H9 (cell line): ENCODE data around the gene CCDC182. TPM values are rescaled to one million over a fixed set of nuclear protein-coding genes. Genes with fewer than 3 reads are reported as not detected.

Experiments
- DNase-seq: peaks from one replicate; pipeline ENCODE4 v3.0.0-alpha.2; 2017
- H2AFZ ChIP-seq: one replicate; pipeline ENCODE4 v1.6.1; 2013; ENCODE audit warnings: mild to moderate bottlenecking, low read length, control low read depth, moderate library complexity
- H2AK5ac ChIP-seq: 2 replicates; pipeline ENCODE4 v1.6.1; 2013; ENCODE audit warnings: low read length, control low read depth, mixed read lengths; ENCODE audit not compliant: insufficient read length
- H2BK120ac ChIP-seq: one replicate; pipeline ENCODE4 v1.6.1; 2013; ENCODE audit warnings: low read depth, mild to moderate bottlenecking, low read length, control low read depth, inconsistent platforms; ENCODE audit not compliant: poor library complexity, severe bottlenecking
- H2BK12ac ChIP-seq: 2 replicates; pipeline ENCODE4 v1.6.1; 2013; ENCODE audit warnings: low read length, control low read depth, mixed read lengths, low read depth; ENCODE audit not compliant: insufficient read length
- H2BK15ac ChIP-seq: 2 replicates; pipeline ENCODE4 v1.6.1; 2013; ENCODE audit warnings: low read depth, low read length, control low read depth
- H2BK20ac ChIP-seq: one replicate; pipeline ENCODE4 v1.6.1; 2013; ENCODE audit warnings: low read depth, mild to moderate bottlenecking, low read length, control low read depth, inconsistent platforms; ENCODE audit not compliant: poor library complexity, severe bottlenecking
- H2BK5ac ChIP-seq: 2 replicates; pipeline ENCODE4 v1.6.1; 2013; ENCODE audit warnings: low read length, control low read depth, mixed read lengths; ENCODE audit not compliant: insufficient read length
- H3K14ac ChIP-seq: 2 replicates; pipeline ENCODE4 v1.6.1; 2013; ENCODE audit warnings: low read length, control low read depth; ENCODE audit not compliant: insufficient read depth
- H3K18ac ChIP-seq: 2 replicates; pipeline ENCODE4 v1.6.1; 2013; ENCODE audit warnings: low read depth, mild to moderate bottlenecking, mixed read lengths, low read length, control low read depth; ENCODE audit not compliant: insufficient read length
- H3K23ac ChIP-seq: 2 replicates; pipeline ENCODE4 v1.6.1; 2013; ENCODE audit warnings: low read length, control low read depth, mixed read lengths, low read depth; ENCODE audit not compliant: insufficient read length
- H3K23me2 ChIP-seq: 2 replicates; pipeline ENCODE4 v1.6.1; 2013; ENCODE audit warnings: low read depth, mild to moderate bottlenecking, mixed read lengths, low read length, control low read depth; ENCODE audit not compliant: insufficient read length, poor library complexity, severe bottlenecking
- H3K27ac ChIP-seq: 2 replicates; pipeline ENCODE4 v1.5.1; 2013; ENCODE audit warnings: low read length, control low read depth, mixed read lengths, low read depth; ENCODE audit not compliant: insufficient read length
- H3K27me3 ChIP-seq: 2 replicates; pipeline ENCODE4 v1.6.1; 2013; ENCODE audit warnings: low read length, control low read depth, inconsistent platforms; ENCODE audit not compliant: insufficient read depth
- H3K4ac ChIP-seq: 2 replicates; pipeline ENCODE4 v1.6.1; 2013; ENCODE audit warnings: low read depth, mild to moderate bottlenecking, control low read depth, inconsistent platforms, low read length, moderate library complexity
- H3K4me1 ChIP-seq: 2 replicates; pipeline ENCODE4 v1.6.1; 2013; ENCODE audit warnings: low read length, control low read depth, inconsistent platforms; ENCODE audit not compliant: insufficient read depth
- H3K4me2 ChIP-seq: 2 replicates; pipeline ENCODE4 v1.6.1; 2013; ENCODE audit warnings: low read length, control low read depth, mixed read lengths; ENCODE audit not compliant: insufficient read length, insufficient read depth
- H3K56ac ChIP-seq: 2 replicates; pipeline ENCODE4 v1.6.1; 2013; ENCODE audit warnings: low read depth, mild to moderate bottlenecking, mixed read lengths, low read length, control low read depth; ENCODE audit not compliant: insufficient read length
- H3K79me1 ChIP-seq: 2 replicates; pipeline ENCODE4 v1.6.1; 2013; ENCODE audit warnings: low read depth, mild to moderate bottlenecking, moderate library complexity, low read length, control low read depth, inconsistent platforms; ENCODE audit not compliant: insufficient read depth, poor library complexity, severe bottlenecking
- H3K79me2 ChIP-seq: 2 replicates; pipeline ENCODE4 v1.6.1; 2013; ENCODE audit warnings: low read length, control low read depth, inconsistent platforms; ENCODE audit not compliant: insufficient read depth
- H3K9ac ChIP-seq: 2 replicates; pipeline ENCODE4 v1.6.1; 2013; ENCODE audit warnings: low read length, control low read depth, mixed read lengths; ENCODE audit not compliant: insufficient read length; ENCODE audit errors: extremely low read depth
- H3K9me3 ChIP-seq: one replicate; pipeline ENCODE4 v1.6.1; 2013; ENCODE audit warnings: low read depth, low read length, inconsistent platforms; ENCODE audit not compliant: control insufficient read depth
- H3T11ph ChIP-seq: one replicate; pipeline ENCODE4 v1.6.1; 2013; ENCODE audit warnings: mild to moderate bottlenecking, low read length, control low read depth, inconsistent platforms
- H4K20me1 ChIP-seq: one replicate; pipeline ENCODE4 v1.6.1; 2013; ENCODE audit not compliant: control insufficient read depth, insufficient read length, insufficient read depth
- H4K5ac ChIP-seq: 2 replicates; pipeline ENCODE4 v1.6.1; 2013; ENCODE audit warnings: low read depth, mild to moderate bottlenecking, mixed read lengths, low read length, control low read depth; ENCODE audit not compliant: insufficient read length
- H4K8ac ChIP-seq: replicated peaks from 2 replicates; pipeline ENCODE4 v1.6.1; 2013; ENCODE audit warnings: low read length, control low read depth, mixed read lengths, low read depth; ENCODE audit not compliant: insufficient read length
- H4K91ac ChIP-seq: 2 replicates; pipeline ENCODE4 v1.6.1; 2013; ENCODE audit warnings: low read depth, mild to moderate bottlenecking, moderate library complexity, mixed read lengths, low read length, control low read depth; ENCODE audit not compliant: insufficient read length
- H3K27ac Mint-ChIP-seq, 3 experiments: 2 replicates in 2 of 3; 3 replicates in 1 of 3; pipeline ENCODE4 v1.8.0; 2020 to 2021; ENCODE audit warnings: mixed read lengths in 3 of 3, mild to moderate bottlenecking in 1 of 3, moderate library complexity in 1 of 3
- H3K27me3 Mint-ChIP-seq: 2 replicates; pipeline ENCODE4 v1.8.0; 2021; ENCODE audit warnings: low read depth, mild to moderate bottlenecking, moderate library complexity, mixed read lengths
- H3K36me3 Mint-ChIP-seq, 3 experiments: 2 replicates in 2 of 3; 3 replicates in 1 of 3; pipeline ENCODE4 v1.8.0; 2020 to 2021; ENCODE audit warnings: low read depth in 3 of 3, mixed read lengths in 3 of 3; ENCODE audit not compliant: insufficient read depth in 1 of 3
- H3K4me1 Mint-ChIP-seq, 2 experiments: 2 replicates each; pipeline ENCODE4 v1.8.0; 2020; ENCODE audit warnings: mixed read lengths in 2 of 2
- H3K4me3 Mint-ChIP-seq, 2 experiments: 2 replicates in 1 of 2; 3 replicates in 1 of 2; pipeline ENCODE4 v1.8.0; 2020 to 2021; ENCODE audit warnings: mild to moderate bottlenecking in 2 of 2, mixed read lengths in 2 of 2, moderate library complexity in 1 of 2
- H3K9me3 Mint-ChIP-seq, 2 experiments: 2 replicates in 1 of 2; 3 replicates in 1 of 2; pipeline ENCODE4 v1.8.0; 2020; ENCODE audit warnings: mild to moderate bottlenecking in 2 of 2, mixed read lengths in 2 of 2, moderate library complexity in 1 of 2
- CTCF ChIP-seq: fragments of 200-600 bp; sonication (generic); conservative IDR thresholded peaks from 3 replicates; pipeline ENCODE4 v1.8.0; 2021; ENCODE audit warnings: antibody characterized with exemption, mild to moderate bottlenecking
- WGBS: extraction: QIAGEN DNeasy Blood & Tissue Kit; methylation state at CpG from one replicate; pipeline ENCODE4 v1.1.7; 2013; ENCODE audit warnings: missing lambda C conversion rate, low lambda C conversion rate, mixed read lengths; ENCODE audit not compliant: insufficient read length; ENCODE audit errors: extremely low coverage; 5-methylcytosine and 5-hydroxymethylcytosine counted together
- total RNA-seq: library from RNA; stranded (reverse); gene quantifications from 2 replicates; pipeline ENCODE4 v1.2.1, GENCODE V29; 2021

Gene CCDC182
- total RNA-seq, 1 experiment from 2014 or later, result not detected

- Histone ChIP-seq H3K18ac (no peak overlapping the region), H3K4me2 (no peak overlapping the region)
- H3K27me3 Mint-ChIP-seq, result peaks cover 69% of the 10 kb centered on the region
Measured at GRCh38 chr17:57714665-57715180, 30.4 kb downstream of the CCDC182 start.

More at GRCh38 chr17:57714665-57715180, 30.4 kb downstream of the CCDC182 start:
- Histone ChIP-seq H3K14ac (no peak overlapping the region), H2BK15ac (no peak overlapping the region), H2AFZ (no peak overlapping the region), H4K8ac (no peak overlapping the region), H2BK20ac (no peak overlapping the region), H3K9me3 (no peaks in the 10 kb centered on the region), H3K56ac (no peak overlapping the region), H3K23me2 (no peaks in the 10 kb centered on the region), H4K5ac (no peak overlapping the region), H3K4me1 (no peaks in the 10 kb centered on the region), H3K27ac (no peak overlapping the region), H3K9ac (no peak overlapping the region), H3K23ac (no peak overlapping the region), H2BK120ac (no peak overlapping the region), H2BK12ac (no peak overlapping the region), H3K79me2 (no peaks in the 10 kb centered on the region), H3K79me1 (no peaks in the 10 kb centered on the region), H3K27me3 (no peaks in the 10 kb centered on the region; the same call in 1 of the 2 replicates), H4K20me1 (no peaks in the 10 kb centered on the region), H2BK5ac (no peak overlapping the region), H2AK5ac (no peak overlapping the region), H3T11ph (no peak overlapping the region), H3K4ac (no peak overlapping the region), H4K91ac (no peak overlapping the region)
- no peak overlapping the region; a peak in 1 of 7 replicates for H3K27ac Mint-ChIP-seq
- no peaks in the 10 kb centered on the region for H3K9me3 Mint-ChIP-seq
- H3K36me3 Mint-ChIP-seq, result no peaks in the 10 kb centered on the region
- no peak for TF ChIP-seq CTCF
- WGBS, result no CpG with 5 or more reads among the region's 7 CpGs
- H3K4me1 Mint-ChIP-seq, result no peaks in the 10 kb centered on the region
- DNase-seq, result no peak
- H3K4me3 Mint-ChIP-seq, result no peak overlapping the region
